ENCODE measurements around the gene PRKCA.

Gene PRKCA

DNA sequence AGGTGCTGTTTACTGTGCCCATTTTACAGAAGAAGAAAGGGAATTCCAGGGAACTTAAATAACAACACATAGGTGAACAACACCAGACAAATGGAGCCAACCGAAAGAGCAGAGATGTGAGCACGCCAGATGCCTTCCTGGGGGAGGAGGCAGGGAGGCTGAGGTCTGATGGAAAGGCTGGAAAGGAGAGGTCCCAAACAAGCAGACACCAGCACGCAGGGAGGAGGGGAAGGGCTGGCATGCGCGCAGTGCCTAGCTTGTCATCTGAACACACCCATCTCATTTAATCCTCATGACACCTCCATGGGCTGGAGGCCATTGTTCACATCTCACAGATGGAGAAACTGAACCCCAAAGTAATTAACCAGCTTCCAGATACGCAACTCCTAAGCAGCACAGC lies 511.6 kb downstream of the PRKCA start:
- H3K4me3 ChIP-seq (ENCODE audit: low read depth, low read length) = no peak overlapping the region
- H2AFZ ChIP-seq (ENCODE audit: low read length, unreplicated experiment) = no peak overlapping the region
- H3K27ac ChIP-seq (ENCODE audit: low read depth, low read length) = no peak overlapping the region
- no peaks in the 10 kb centered on the region for H3K4me1 ChIP-seq (ENCODE audit: control insufficient read depth, insufficient read depth, low read length, unreplicated experiment)
- H3K36me3 ChIP-seq (ENCODE audit: insufficient read depth, low read length) = no peaks in the 10 kb centered on the region
- H3K79me2 ChIP-seq (ENCODE audit: control insufficient read depth, insufficient read depth, low read length, unreplicated experiment) = no peaks in the 10 kb centered on the region
- H3K27me3 ChIP-seq (ENCODE audit: insufficient read depth, low read length) = peaks cover 39% of the 10 kb centered on the region

GRCh38 chr17:66814570-66814969 lies 512.2 kb downstream of the PRKCA start:
- Histone ChIP-seq H3K4me3 (ENCODE audit: low read depth, low read length) (no peak overlapping the region), H3K27ac (ENCODE audit: low read depth, low read length) (no peak overlapping the region), H3K27me3 (ENCODE audit: insufficient read depth, low read length) (peaks cover 44% of the 10 kb centered on the region), H3K79me2 (ENCODE audit: control insufficient read depth, insufficient read depth, low read length, unreplicated experiment) (no peaks in the 10 kb centered on the region), H3K4me1 (ENCODE audit: control insufficient read depth, insufficient read depth, low read length, unreplicated experiment) (no peaks in the 10 kb centered on the region), H2AFZ (ENCODE audit: low read length, unreplicated experiment) (no peak overlapping the region), H3K36me3 (ENCODE audit: insufficient read depth, low read length) (no peaks in the 10 kb centered on the region)

- Histone ChIP-seq H3K27me3 (ENCODE audit: insufficient read depth, low read length) (peaks cover 60% of the 10 kb centered on the region), H3K4me3 (ENCODE audit: low read depth, low read length) (no peak overlapping the region), H3K27ac (ENCODE audit: low read depth, low read length) (no peak overlapping the region), H3K4me1 (ENCODE audit: control insufficient read depth, insufficient read depth, low read length, unreplicated experiment) (no peaks in the 10 kb centered on the region), H3K36me3 (ENCODE audit: insufficient read depth, low read length) (no peaks in the 10 kb centered on the region), H2AFZ (ENCODE audit: low read length, unreplicated experiment) (no peak overlapping the region), H3K79me2 (ENCODE audit: control insufficient read depth, insufficient read depth, low read length, unreplicated experiment) (no peaks in the 10 kb centered on the region)
Measured at GRCh38 chr17:66817750-66818149, 515.3 kb downstream of the PRKCA start.

DNA sequence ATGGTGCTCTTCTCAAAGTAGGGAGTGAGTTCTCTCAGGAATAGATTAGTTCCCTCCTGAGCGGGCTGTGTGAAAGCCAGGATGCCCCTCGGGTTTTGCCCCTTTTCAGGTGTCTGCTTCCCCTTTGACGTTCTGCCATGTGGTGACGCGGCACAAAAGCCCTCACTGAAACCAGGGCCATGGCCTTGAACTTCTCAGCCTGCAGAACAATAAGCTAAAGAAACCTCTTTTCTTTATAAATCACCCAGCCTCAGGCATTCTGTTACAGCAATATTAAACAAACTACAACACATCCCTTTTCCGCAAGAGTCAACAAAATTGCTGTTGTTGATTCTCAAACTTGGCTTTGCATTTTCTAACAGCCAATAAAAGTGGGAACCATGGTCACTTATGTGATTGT lies 517.1 kb downstream of the PRKCA start:
- Histone ChIP-seq H3K4me3 (ENCODE audit: low read depth, low read length) (no peak overlapping the region), H3K27me3 (ENCODE audit: insufficient read depth, low read length) (peaks cover 64% of the 10 kb centered on the region), H2AFZ (ENCODE audit: low read length, unreplicated experiment) (no peak overlapping the region), H3K79me2 (ENCODE audit: control insufficient read depth, insufficient read depth, low read length, unreplicated experiment) (no peaks in the 10 kb centered on the region), H3K4me1 (ENCODE audit: control insufficient read depth, insufficient read depth, low read length, unreplicated experiment) (no peaks in the 10 kb centered on the region), H3K36me3 (ENCODE audit: insufficient read depth, low read length) (no peaks in the 10 kb centered on the region), H3K27ac (ENCODE audit: low read depth, low read length) (no peak overlapping the region)

DNA sequence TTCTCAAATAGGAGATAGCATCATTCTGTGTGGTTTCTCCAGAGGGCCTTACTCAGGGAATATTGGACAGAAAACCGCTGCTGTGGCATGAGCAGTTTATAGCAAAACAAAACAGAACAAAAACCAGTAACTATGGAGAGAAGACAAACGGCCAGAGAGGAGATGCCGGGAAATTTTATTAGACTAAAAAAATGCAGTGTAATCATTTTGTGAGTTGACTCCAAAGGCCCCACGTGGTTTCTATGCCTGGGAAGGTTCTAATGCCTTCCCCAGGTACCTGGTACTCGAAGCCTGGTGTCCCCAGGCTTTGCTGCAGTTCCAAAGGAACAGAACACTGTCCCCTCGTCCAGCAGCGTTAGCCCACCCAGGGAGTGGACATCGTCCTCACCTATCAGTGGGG lies 519.6 kb downstream of the PRKCA start:
- Histone ChIP-seq H3K4me3 (ENCODE audit: low read depth, low read length) (no peak overlapping the region), H3K27me3 (ENCODE audit: insufficient read depth, low read length) (peaks cover 64% of the 10 kb centered on the region), H3K4me1 (ENCODE audit: control insufficient read depth, insufficient read depth, low read length, unreplicated experiment) (no peaks in the 10 kb centered on the region), H3K36me3 (ENCODE audit: insufficient read depth, low read length) (no peaks in the 10 kb centered on the region), H3K79me2 (ENCODE audit: control insufficient read depth, insufficient read depth, low read length, unreplicated experiment) (no peaks in the 10 kb centered on the region), H2AFZ (ENCODE audit: low read length, unreplicated experiment) (no peak overlapping the region), H3K27ac (ENCODE audit: low read depth, low read length) (no peak overlapping the region)

GRCh38 chr17:66826856-66827255 lies 524.4 kb downstream of the PRKCA start:
- Histone ChIP-seq H3K36me3 (ENCODE audit: insufficient read depth, low read length) (no peaks in the 10 kb centered on the region), H3K79me2 (ENCODE audit: control insufficient read depth, insufficient read depth, low read length, unreplicated experiment) (no peaks in the 10 kb centered on the region), H3K27ac (ENCODE audit: low read depth, low read length) (no peak overlapping the region), H3K4me1 (ENCODE audit: control insufficient read depth, insufficient read depth, low read length, unreplicated experiment) (no peaks in the 10 kb centered on the region), H3K27me3 (ENCODE audit: insufficient read depth, low read length) (peaks cover 88% of the 10 kb centered on the region), H2AFZ (ENCODE audit: low read length, unreplicated experiment) (no peak overlapping the region), H3K4me3 (ENCODE audit: low read depth, low read length) (no peak overlapping the region)

DNA sequence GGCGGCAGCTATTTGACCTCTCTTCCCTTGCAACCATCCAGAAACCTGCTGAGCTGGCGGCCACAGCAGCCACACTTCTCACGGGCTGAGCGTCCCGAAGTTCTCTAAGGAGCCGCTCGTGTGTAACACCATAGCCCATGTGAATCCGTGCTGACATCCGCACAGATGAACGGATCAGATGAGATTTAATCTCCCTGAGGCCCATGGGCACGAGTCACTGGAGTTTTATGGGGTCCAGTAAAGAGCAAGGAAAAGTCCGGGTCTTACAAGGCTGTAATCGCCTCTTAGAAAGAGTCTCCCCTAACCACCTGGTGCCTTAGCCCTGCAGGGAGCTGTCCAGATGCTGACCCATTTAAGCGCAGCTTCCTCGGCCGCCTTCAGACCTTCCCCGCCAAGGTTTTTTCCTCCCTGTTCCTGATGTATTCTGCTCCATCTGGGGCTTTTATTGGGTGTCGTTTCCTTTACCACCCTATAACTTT lies 527.0 kb downstream of the PRKCA start:
- H3K79me2 ChIP-seq (ENCODE audit: control insufficient read depth, insufficient read depth, low read length, unreplicated experiment) = no peaks in the 10 kb centered on the region

GRCh38 chr17:66829883-66830282 lies 527.5 kb downstream of the PRKCA start:
- Histone ChIP-seq H3K79me2 (ENCODE audit: control insufficient read depth, insufficient read depth, low read length, unreplicated experiment) (no peaks in the 10 kb centered on the region), H3K4me1 (ENCODE audit: control insufficient read depth, insufficient read depth, low read length, unreplicated experiment) (no peaks in the 10 kb centered on the region), H2AFZ (ENCODE audit: low read length, unreplicated experiment) (no peak overlapping the region), H3K36me3 (ENCODE audit: insufficient read depth, low read length) (no peaks in the 10 kb centered on the region), H3K27me3 (ENCODE audit: insufficient read depth, low read length) (peaks cover 89% of the 10 kb centered on the region), H3K4me3 (ENCODE audit: low read depth, low read length) (no peak overlapping the region), H3K27ac (ENCODE audit: low read depth, low read length) (no peak overlapping the region)

More for the DNA sequence above, 527.0 kb downstream of the PRKCA start:
- H3K4me3 ChIP-seq (ENCODE audit: low read depth, low read length) = no peak overlapping the region
- H2AFZ ChIP-seq (ENCODE audit: low read length, unreplicated experiment) = no peak overlapping the region
- H3K27me3 ChIP-seq (ENCODE audit: insufficient read depth, low read length) = peaks cover 89% of the 10 kb centered on the region
- H3K27ac ChIP-seq (ENCODE audit: low read depth, low read length) = no peak overlapping the region
- H3K36me3 ChIP-seq (ENCODE audit: insufficient read depth, low read length) = no peaks in the 10 kb centered on the region
- no peaks in the 10 kb centered on the region for H3K4me1 ChIP-seq (ENCODE audit: control insufficient read depth, insufficient read depth, low read length, unreplicated experiment)

DNA sequence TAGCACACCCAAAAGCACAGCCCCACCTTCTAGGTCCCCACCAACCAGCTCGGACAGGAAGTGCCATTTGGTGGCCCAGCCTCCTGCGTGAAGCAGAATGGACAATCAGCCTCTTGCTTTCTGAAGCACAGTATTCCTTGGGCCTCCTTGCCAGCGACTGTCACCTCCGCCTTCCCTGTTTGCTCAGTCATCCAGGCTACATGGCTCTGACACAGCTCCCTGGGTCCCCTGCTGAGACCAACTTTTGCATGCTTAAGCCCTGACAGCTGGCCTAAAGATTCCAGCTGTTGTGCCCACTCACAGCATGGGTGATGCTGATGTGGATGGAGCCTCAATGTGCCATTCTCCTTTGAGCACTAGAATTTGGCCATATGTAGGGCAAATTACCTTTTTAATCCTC lies 528.0 kb downstream of the PRKCA start:
- Histone ChIP-seq H3K36me3 (ENCODE audit: insufficient read depth, low read length) (no peaks in the 10 kb centered on the region), H3K27me3 (ENCODE audit: insufficient read depth, low read length) (peaks cover 91% of the 10 kb centered on the region), H2AFZ (ENCODE audit: low read length, unreplicated experiment) (no peak overlapping the region), H3K79me2 (ENCODE audit: control insufficient read depth, insufficient read depth, low read length, unreplicated experiment) (no peaks in the 10 kb centered on the region), H3K4me1 (ENCODE audit: control insufficient read depth, insufficient read depth, low read length, unreplicated experiment) (no peaks in the 10 kb centered on the region), H3K4me3 (ENCODE audit: low read depth, low read length) (no peak overlapping the region), H3K27ac (ENCODE audit: low read depth, low read length) (no peak overlapping the region)

GRCh38 chr17:66831383-66832210 lies 529.2 kb downstream of the PRKCA start:
- no peak overlapping the region for H2AFZ ChIP-seq (ENCODE audit: low read length, unreplicated experiment)
- H3K27ac ChIP-seq (ENCODE audit: low read depth, low read length) = no peak overlapping the region
- H3K4me1 ChIP-seq (ENCODE audit: control insufficient read depth, insufficient read depth, low read length, unreplicated experiment) = no peaks in the 10 kb centered on the region
- H3K4me3 ChIP-seq (ENCODE audit: low read depth, low read length) = no peak overlapping the region
- H3K27me3 ChIP-seq (ENCODE audit: insufficient read depth, low read length) = peaks cover 97% of the 10 kb centered on the region
- no peaks in the 10 kb centered on the region for H3K79me2 ChIP-seq (ENCODE audit: control insufficient read depth, insufficient read depth, low read length, unreplicated experiment)
- no peaks in the 10 kb centered on the region for H3K36me3 ChIP-seq (ENCODE audit: insufficient read depth, low read length)

GRCh38 chr17:66833201-66833600 lies 530.8 kb downstream of the PRKCA start:
- Histone ChIP-seq H3K79me2 (ENCODE audit: control insufficient read depth, insufficient read depth, low read length, unreplicated experiment) (no peaks in the 10 kb centered on the region), H3K4me1 (ENCODE audit: control insufficient read depth, insufficient read depth, low read length, unreplicated experiment) (no peaks in the 10 kb centered on the region), H3K27ac (ENCODE audit: low read depth, low read length) (no peak overlapping the region), H2AFZ (ENCODE audit: low read length, unreplicated experiment) (no peak overlapping the region), H3K4me3 (ENCODE audit: low read depth, low read length) (no peak overlapping the region), H3K36me3 (ENCODE audit: insufficient read depth, low read length) (no peaks in the 10 kb centered on the region), H3K27me3 (ENCODE audit: insufficient read depth, low read length) (peaks cover 92% of the 10 kb centered on the region)

Data from ACC112 (cell line).